ENCODE results near the gene BCAM.
"Not testable (repeated sequence)": the region's sequence is repeated elsewhere in the genome, so short reads cannot be mapped to it uniquely, and the experiment has no call there.

GRCh38 chr19:44781694-44782093 is 27.2 kb upstream of the BCAM start:
- not testable (repeated sequence) for TF ChIP-seq CTCF (IDR thresholded peaks at IDR 0.05; ENCODE audit: borderline replicate concordance, extremely low read depth, low read length, poor library complexity, severe bottlenecking); EZH2 (IDR thresholded peaks at IDR 0.05; ENCODE audit: borderline replicate concordance, low read depth, low read length, severe bottlenecking)
